Adrenal gland (tissue), 5 donors: ENCODE data around the gene SPECC1L.

Experiments
- CTCF ChIP-seq, 6 experiments: fragments of 450-650 bp in 4 of 6; fragments of 200-600 bp in 2 of 6; sonication (generic) in 1 of 6; IDR thresholded peaks; 1 replicate in 5 of 6; 2 replicates in 1 of 6; pipeline versions ENCODE4 v1.5.1 to v1.8.0; 2016 to 2021; ENCODE audit warnings: antibody characterized with exemption in 6 of 6, mild to moderate bottlenecking in 2 of 6, moderate library complexity in 1 of 6
- POLR2A ChIP-seq, 2 donors: fragments of 450-650 bp; IDR thresholded peaks; one replicate each; pipeline ENCODE4 v1.6.1; 2017; ENCODE audit warnings: antibody characterized with exemption in 2 of 2, mild to moderate bottlenecking in 2 of 2, moderate library complexity in 1 of 2
- donor health status: DM: no; HTN: no; CAD: no.

GRCh38 chr22:24303007-24303406, 32.4 kb downstream of the SPECC1L start:
- TF ChIP-seq CTCF (IDR thresholded peaks at IDR 0.05) = no peak
- TF ChIP-seq POLR2A (IDR thresholded peaks at IDR 0.05) = no peak
